ENCODE results near the gene FAM50A. TPM values are rescaled to one million over a fixed set of nuclear protein-coding genes. Genes with fewer than 3 reads are reported as not detected.

The FAM50A gene
- polyA plus RNA-seq, 1 of the 3 experiments (the other 2 are of a cell fraction) = 86.0 TPM

DNA sequence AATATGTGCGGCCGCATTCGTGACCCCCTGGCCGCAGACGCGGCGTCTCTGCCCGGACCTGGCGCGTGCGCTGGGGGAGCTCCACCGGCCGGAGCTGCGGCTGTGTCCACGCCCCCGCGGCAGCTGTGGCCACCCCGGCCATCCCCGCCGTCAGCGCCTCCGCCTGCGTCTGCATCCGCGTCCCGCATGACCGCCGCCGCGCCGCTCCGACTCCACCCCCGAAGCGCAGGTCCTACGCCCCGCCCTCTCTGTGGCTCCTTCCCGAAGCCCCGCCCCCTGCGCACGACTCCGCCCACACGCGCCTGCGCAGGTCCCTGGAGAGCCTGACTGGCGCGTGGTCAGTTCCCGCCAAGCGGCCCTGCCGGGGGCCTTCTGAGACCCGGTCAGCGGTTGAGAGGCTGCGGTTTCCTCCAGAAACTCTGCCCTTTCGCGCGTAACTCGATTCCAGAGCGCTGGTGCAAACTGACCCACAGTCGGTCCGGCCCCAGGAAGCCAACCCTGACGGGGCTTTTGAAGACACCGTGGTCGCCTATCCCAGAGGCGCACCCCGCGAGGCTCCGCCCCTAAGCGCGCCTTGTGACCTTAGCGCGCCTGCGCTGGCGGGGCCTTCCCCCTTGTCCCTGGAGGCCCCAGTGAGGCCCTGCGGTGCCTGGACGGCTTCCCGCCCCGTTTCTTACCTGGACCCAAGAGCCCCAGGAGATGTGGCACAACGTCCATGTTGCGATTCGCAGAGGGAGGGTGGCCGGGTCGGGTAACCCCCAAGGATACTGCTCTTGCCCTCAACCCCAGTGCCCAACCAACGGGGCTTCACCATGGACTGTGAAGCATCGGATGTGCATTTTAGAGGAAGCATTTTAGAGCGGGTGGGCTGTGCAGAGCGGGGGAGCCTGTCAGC lies 35.0 kb downstream of the FAM50A start, which contains the start of gene LAGE3:
LAGE3 (minus strand) TSS at position 554 of the 895 bp plus-strand sequence; CDS start at position 188, 366 bp downstream.
- Histone ChIP-seq H2AFZ (ENCODE audit: low read depth) (0 out of 2 replicates have a peak within 1 kb of the TSS, but pooled peaks have one; percentile 59), H3K79me2 (ENCODE audit: insufficient read depth) (no peaks in the 10 kb centered on the region; the same call in 1 of the 2 replicates), H3K36me3 (replicated peaks in 1 of 2; ENCODE audit: control insufficient read depth in 1 of 2, insufficient read depth in 2 of 2, low read length in 1 of 2) (peaks cover 0 to 3% of the 10 kb centered on the region in 2 experiments), H3K9me2 (no peaks in the 10 kb centered on the region), H3K27me3 (ENCODE audit: insufficient read depth) (peaks cover 5% of the 10 kb centered on the region; the same call in 1 of the 2 replicates), H3K4me3 (ENCODE audit: low read depth in 2 of 2, low read length in 1 of 2) (peak within 1 kb of the TSS; percentile 49 to 58), H3K9ac (peak within 1 kb of the TSS; percentile 43; the same call in 1 of the 2 replicates), H3K9me3 (no peaks in the 10 kb centered on the region), H3K27ac (ENCODE audit: low read depth in 2 of 2, low read length in 1 of 2) (peak within 1 kb of the TSS in 1 of 2 experiments; percentile 61; a peak in 1 of 4 replicates), H4K20me1 (ENCODE audit: insufficient read depth) (no peaks in the 10 kb centered on the region), H3K4me2 (peak within 1 kb of the TSS; percentile 69), H3F3A (replicated peaks; ENCODE audit: insufficient read depth) (peaks cover 14% of the 10 kb centered on the region), H3K4me1 (ENCODE audit: control insufficient read depth in 1 of 2, insufficient read depth in 2 of 2, low read depth in 1 of 2, low read length in 1 of 2) (peaks cover 0 to 6% of the 10 kb centered on the region in 2 experiments; a peak in 1 of 4 replicates)
- TF ChIP-seq EP300 (IDR thresholded peaks at IDR 0.05; ENCODE audit: borderline replicate concordance in 1 of 2, low read depth in 1 of 2, low read length in 1 of 2) (no peak), POLR2AphosphoS5 (IDR thresholded peaks at IDR 0.05; ENCODE audit: low read depth, low read length) (0 out of 2 replicates have a peak, but pooled peaks have one; percentile 20), TEAD4 (IDR thresholded peaks at IDR 0.05; ENCODE audit: borderline replicate concordance, insufficient read depth) (no peak), RAD21 (IDR thresholded peaks at IDR 0.05; ENCODE audit: low read length) (no peak), GATA2 (CRISPR knock-in tag; IDR thresholded peaks at IDR 0.05) (no peak), MEF2A (IDR thresholded peaks at IDR 0.05; ENCODE audit: borderline replicate concordance, low read depth) (no peak), MXI1 (IDR thresholded peaks at IDR 0.05; ENCODE audit: low read depth, low read length) (peak; percentile 57), YY1 (IDR thresholded peaks at IDR 0.05; ENCODE audit: low read depth) (no peak), NRF1 (IDR thresholded peaks at IDR 0.05; ENCODE audit: low read depth, low read length) (peak; percentile 85), FOXM1 (IDR thresholded peaks at IDR 0.05; ENCODE audit: low read depth) (no peak), FOXJ3 (CRISPR knock-in tag; IDR thresholded peaks at IDR 0.05) (no peak), CHD2 (IDR thresholded peaks at IDR 0.05; ENCODE audit: low read length, partially characterized antibody) (peak; percentile 8)
- TF ChIP-seq, protein P1, sequence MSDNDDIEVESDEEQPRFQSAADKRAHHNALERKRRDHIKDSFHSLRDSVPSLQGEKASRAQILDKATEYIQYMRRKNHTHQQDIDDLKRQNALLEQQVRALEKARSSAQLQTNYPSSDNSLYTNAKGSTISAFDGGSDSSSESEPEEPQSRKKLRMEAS (IDR thresholded peaks at IDR 0.05; ENCODE audit: low read depth) = peak; percentile 95
- TF ChIP-seq, protein P2, sequence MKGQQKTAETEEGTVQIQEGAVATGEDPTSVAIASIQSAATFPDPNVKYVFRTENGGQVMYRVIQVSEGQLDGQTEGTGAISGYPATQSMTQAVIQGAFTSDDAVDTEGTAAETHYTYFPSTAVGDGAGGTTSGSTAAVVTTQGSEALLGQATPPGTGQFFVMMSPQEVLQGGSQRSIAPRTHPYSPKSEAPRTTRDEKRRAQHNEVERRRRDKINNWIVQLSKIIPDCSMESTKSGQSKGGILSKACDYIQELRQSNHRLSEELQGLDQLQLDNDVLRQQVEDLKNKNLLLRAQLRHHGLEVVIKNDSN (IDR thresholded peaks at IDR 0.05; ENCODE audit: borderline replicate concordance, low read depth) = peak; percentile 21; the same call in 1 of the 2 replicates
- TF ChIP-seq, protein P3, sequence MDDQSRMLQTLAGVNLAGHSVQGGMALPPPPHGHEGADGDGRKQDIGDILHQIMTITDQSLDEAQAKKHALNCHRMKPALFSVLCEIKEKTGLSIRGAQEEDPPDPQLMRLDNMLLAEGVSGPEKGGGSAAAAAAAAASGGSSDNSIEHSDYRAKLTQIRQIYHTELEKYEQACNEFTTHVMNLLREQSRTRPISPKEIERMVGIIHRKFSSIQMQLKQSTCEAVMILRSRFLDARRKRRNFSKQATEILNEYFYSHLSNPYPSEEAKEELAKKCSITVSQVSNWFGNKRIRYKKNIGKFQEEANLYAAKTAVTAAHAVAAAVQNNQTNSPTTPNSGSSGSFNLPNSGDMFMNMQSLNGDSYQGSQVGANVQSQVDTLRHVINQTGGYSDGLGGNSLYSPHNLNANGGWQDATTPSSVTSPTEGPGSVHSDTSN (IDR thresholded peaks at IDR 0.05) = peak; percentile 5; the same call in 1 of the 2 replicates
- TF ChIP-seq, protein P4, sequence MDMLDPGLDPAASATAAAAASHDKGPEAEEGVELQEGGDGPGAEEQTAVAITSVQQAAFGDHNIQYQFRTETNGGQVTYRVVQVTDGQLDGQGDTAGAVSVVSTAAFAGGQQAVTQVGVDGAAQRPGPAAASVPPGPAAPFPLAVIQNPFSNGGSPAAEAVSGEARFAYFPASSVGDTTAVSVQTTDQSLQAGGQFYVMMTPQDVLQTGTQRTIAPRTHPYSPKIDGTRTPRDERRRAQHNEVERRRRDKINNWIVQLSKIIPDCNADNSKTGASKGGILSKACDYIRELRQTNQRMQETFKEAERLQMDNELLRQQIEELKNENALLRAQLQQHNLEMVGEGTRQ (IDR thresholded peaks at IDR 0.05; ENCODE audit: borderline replicate concordance, low read depth, low read length) = no peak
- ChIA-PET POLR2A (interaction anchor here (0.8 to 2.1 kb wide), 6 partner anchors 8 to 80 kb away, joined by 3 to 8 read pairs (median 5); partner anchors contain the start of genes RPL10, SLC10A3 and UBL4A), CTCF (interaction anchor here (0.8 to 1.0 kb wide), 2 partner anchors 57 to 81 kb away, joined by 3 read pairs; partner anchors contain the start of gene RPL10)
- 61% methylated on average over 51 of the region's 85 CpGs for WGBS (ENCODE audit: low lambda C conversion rate)
- peak; percentile 94 for DNase-seq
